T-cell (primary cell): ENCODE measurements around the gene P2RX3. TPM values are rescaled to one million over a fixed set of nuclear protein-coding genes. Genes with fewer than 3 reads are reported as not detected.
A peak's percentile ranks its signal among the peaks of the same experiment; 100 is the strongest.

Source experiments
- ATAC-seq, 4 experiments: fragments of 200-7000 bp in 3 of 4; fragments of 150-1000 bp in 1 of 4; cut with Tn5 transposase; replicated peaks in 1 of 4; 1 replicate in 3 of 4; 2 replicates in 1 of 4; pipeline ENCODE4 v1.10.0; 2021; ENCODE audit warnings: moderate library complexity in 3 of 4, mild to moderate bottlenecking in 2 of 4, moderate number of reproducible peaks in 1 of 4
- CTCF ChIA-PET, 2 donors: fragments of 300-600 bp; sonication (Branson Sonifier 250); formaldehyde crosslinking; loops; one replicate each; lab custom pipeline; 2022; ENCODE audit warnings: antibody characterized with exemption in 2 of 2; lab: Charles Lee
- POLR2A ChIA-PET, 2 donors: fragments of 300-600 bp; sonication (Branson Sonifier 250); formaldehyde crosslinking; loops; one replicate each; lab custom pipeline; 2022; ENCODE audit warnings: antibody characterized with exemption in 2 of 2; lab: Charles Lee
- DNase-seq, 35 experiments: peaks; one replicate each; pipeline versions ENCODE4 v3.0.0 to v3.0.0-alpha.2; 2013 to 2023
- H3K27ac ChIP-seq: one replicate; pipeline ENCODE4 v1.5.1; 2013; ENCODE audit warnings: low read length
- H3K27me3 ChIP-seq, 2 experiments: replicated peaks in 1 of 2; 1 replicate in 1 of 2; 2 replicates in 1 of 2; pipeline versions ENCODE4 v1.6.1 to v1.7.0; 2013; ENCODE audit warnings: low read length in 1 of 2, mixed read lengths in 1 of 2; ENCODE audit not compliant: control insufficient read depth in 2 of 2, insufficient read depth in 2 of 2; ENCODE audit errors: extremely low read depth in 1 of 2
- H3K36me3 ChIP-seq, 2 donors: 1 replicate in 1 of 2; 2 replicates in 1 of 2; pipeline versions ENCODE4 v1.6.1 to v1.7.0; 2013; ENCODE audit warnings: low read length in 1 of 2; ENCODE audit not compliant: control insufficient read depth in 2 of 2, insufficient read depth in 1 of 2; ENCODE audit errors: extremely low read depth in 1 of 2
- H3K4me1 ChIP-seq, 2 experiments: 1 replicate in 1 of 2; 2 replicates in 1 of 2; pipeline versions ENCODE4 v1.6.1 to v1.7.0; 2013; ENCODE audit warnings: low read length in 2 of 2, mixed read lengths in 1 of 2; ENCODE audit not compliant: insufficient read depth in 2 of 2, control insufficient read depth in 1 of 2; ENCODE audit errors: extremely low read depth in 1 of 2
- H3K4me3 ChIP-seq, 2 donors: 1 replicate in 1 of 2; 2 replicates in 1 of 2; pipeline versions ENCODE4 v1.5.1 to v1.7.0; 2013; ENCODE audit warnings: mild to moderate bottlenecking in 2 of 2, low read length in 1 of 2, moderate library complexity in 1 of 2; ENCODE audit not compliant: control insufficient read depth in 1 of 2; ENCODE audit errors: extremely low read depth in 1 of 2
- H3K9me3 ChIP-seq: 2 replicates; pipeline ENCODE4 v1.7.0; 2013
- H3K27ac Mint-ChIP-seq, 2 donors: one replicate each; pipeline ENCODE4 v1.8.0; 2020 to 2021; ENCODE audit warnings: mild to moderate bottlenecking in 2 of 2, mixed read lengths in 2 of 2
- H3K27me3 Mint-ChIP-seq, 2 donors: one replicate each; pipeline ENCODE4 v1.8.0; 2021 to 2022; ENCODE audit warnings: mixed read lengths in 2 of 2
- H3K36me3 Mint-ChIP-seq: one replicate; pipeline ENCODE4 v1.8.0; 2021; ENCODE audit warnings: mixed read lengths
- H3K4me1 Mint-ChIP-seq, 3 donors: one replicate each; pipeline ENCODE4 v1.8.0; 2020 to 2022; ENCODE audit warnings: mixed read lengths in 3 of 3, mild to moderate bottlenecking in 1 of 3
- H3K4me3 Mint-ChIP-seq, 3 donors: one replicate each; pipeline ENCODE4 v1.8.0; 2020 to 2022; ENCODE audit warnings: mild to moderate bottlenecking in 3 of 3, mixed read lengths in 3 of 3, moderate library complexity in 3 of 3
- H3K9me3 Mint-ChIP-seq, 3 donors: one replicate each; pipeline ENCODE4 v1.8.0; 2020 to 2022; ENCODE audit warnings: mixed read lengths in 3 of 3
- WGBS: methylation state at CpG from one replicate; pipeline ENCODE4 v1.1.5; 2013; ENCODE audit warnings: missing lambda C conversion rate; ENCODE audit not compliant: insufficient coverage; 5-methylcytosine and 5-hydroxymethylcytosine counted together
- total RNA-seq, 35 experiments: library from RNA in 6 of 35; stranded (reverse) in 6 of 35; fragments of 120-200 nt in 1 of 35; gene quantifications; one replicate each; pipeline versions ENCODE4 v1.2.1 to v1.2.4 and lab custom pipeline; 2013 to 2026

Gene P2RX3
- total RNA-seq, 5 donors from 2014 or later (not counting 1 experiment from before 2014, with no cell fraction given): not detected

GRCh38 chr11:57349491-57350274 lies 11.5 kb downstream of the P2RX3 start:
- CTCF ChIA-PET: interaction anchor here (0.6 to 1.3 kb wide), 7 partner anchors 13 to 1220 kb away, joined by 3 to 4 read pairs (median 4); no protein-coding TSS in a partner anchor
- H3K4me3 ChIP-seq: no peak overlapping the region
- H3K27me3 Mint-ChIP-seq: peaks cover 6 to 9% of the 10 kb centered on the region in 2 donors
- no peak overlapping the region for H3K4me3 Mint-ChIP-seq
- H3K9me3 ChIP-seq: no peaks in the 10 kb centered on the region
- peaks cover 0 to 11% of the 10 kb centered on the region in 2 experiments for H3K4me1 ChIP-seq
- no peaks in the 10 kb centered on the region for H3K36me3 ChIP-seq
- no peaks in the 10 kb centered on the region for H3K36me3 Mint-ChIP-seq
- H3K27ac ChIP-seq: no peak overlapping the region
- WGBS: 29% methylated on average over 26 of the region's 31 CpGs
- DNase-seq (peak in 31 of 35 experiments; percentile 11 to 75 (median 46)), ATAC-seq (peak in 3 of 4 experiments; percentile 44 to 64 (median 56))
- peaks cover 0 to 6% (median 0%) of the 10 kb centered on the region in 3 donors for H3K9me3 Mint-ChIP-seq
- POLR2A ChIA-PET: no interaction called here
- peaks cover 0 to 18% of the 10 kb centered on the region in 2 experiments for H3K27me3 ChIP-seq
- no peak overlapping the region for H3K27ac Mint-ChIP-seq
- H3K4me1 Mint-ChIP-seq: peaks cover 0 to 5% (median 5%) of the 10 kb centered on the region in 3 donors

- POLR2A ChIA-PET: no interaction called here
- peaks cover 0 to 5% of the 10 kb centered on the region in 2 experiments for H3K4me1 ChIP-seq
- CTCF ChIA-PET: interaction anchor here in 1 of 2 donors (0.6 to 1.1 kb wide), 3 partner anchors 12 to 140 kb away, joined by 3 read pairs; no protein-coding TSS in a partner anchor
- DNase-seq: no peak
- peaks cover 0 to 3% (median 3%) of the 10 kb centered on the region in 3 donors for H3K4me1 Mint-ChIP-seq
- no peaks in the 10 kb centered on the region for H3K9me3 ChIP-seq
- H3K4me3 ChIP-seq: no peak overlapping the region
- no peaks in the 10 kb centered on the region for H3K36me3 Mint-ChIP-seq
- no peak overlapping the region for H3K27ac Mint-ChIP-seq
- ATAC-seq: no peak
- H3K4me3 Mint-ChIP-seq: no peak overlapping the region
- no peak overlapping the region for H3K27ac ChIP-seq
- peaks cover 0 to 19% of the 10 kb centered on the region in 2 experiments for H3K27me3 ChIP-seq
- no CpG with 5 or more reads among the region's 5 CpGs for WGBS
- H3K36me3 ChIP-seq: no peaks in the 10 kb centered on the region
- H3K9me3 Mint-ChIP-seq: peaks cover 0 to 6% (median 0%) of the 10 kb centered on the region in 3 donors
- H3K27me3 Mint-ChIP-seq: peaks cover 8 to 11% of the 10 kb centered on the region in 2 donors
Observed at GRCh38 chr11:57353036-57353435, 14.9 kb downstream of the P2RX3 start.

GRCh38 chr11:57353446-57353845 lies 15.3 kb downstream of the P2RX3 start:
- H3K27me3 Mint-ChIP-seq: peaks cover 8 to 11% of the 10 kb centered on the region in 2 donors
- H3K4me3 Mint-ChIP-seq: no peak overlapping the region
- peaks cover 0 to 3% (median 3%) of the 10 kb centered on the region in 3 donors for H3K4me1 Mint-ChIP-seq
- Histone ChIP-seq H3K9me3 (no peaks in the 10 kb centered on the region), H3K4me1 (peaks cover 0 to 5% of the 10 kb centered on the region in 2 experiments), H3K27me3 (peaks cover 0 to 19% of the 10 kb centered on the region in 2 experiments), H3K4me3 (no peak overlapping the region), H3K27ac (no peak overlapping the region), H3K36me3 (no peaks in the 10 kb centered on the region)
- ChIA-PET POLR2A (interaction anchor here in 1 of 2 donors (0.5 to 0.6 kb wide), 2 partner anchors 17 to 139 kb away, joined by 3 to 5 read pairs; no protein-coding TSS in a partner anchor), CTCF (interaction anchor here (0.6 to 1.1 kb wide), 5 partner anchors 12 to 510 kb away, joined by 3 to 5 read pairs (median 3); no protein-coding TSS in a partner anchor)
- 93% methylated on average over 3 of the region's 4 CpGs for WGBS
- no peak for DNase-seq
- H3K36me3 Mint-ChIP-seq: no peaks in the 10 kb centered on the region
- H3K9me3 Mint-ChIP-seq: peaks cover 0 to 6% (median 0%) of the 10 kb centered on the region in 3 donors
- no peak overlapping the region for H3K27ac Mint-ChIP-seq
- ATAC-seq: no peak

GRCh38 chr11:57353852-57354251 lies 15.7 kb downstream of the P2RX3 start:
- POLR2A ChIA-PET: interaction anchor here in 1 of 2 donors (0.5 to 0.6 kb wide), 2 partner anchors 17 to 139 kb away, joined by 3 to 5 read pairs; no protein-coding TSS in a partner anchor

GRCh38 chr11:57354699-57355098 lies 16.5 kb downstream of the P2RX3 start:
- peaks cover 0 to 4% of the 10 kb centered on the region in 2 experiments for H3K4me1 ChIP-seq
- DNase-seq (no peak), ATAC-seq (no peak)
- no peaks in the 10 kb centered on the region for H3K36me3 ChIP-seq
- Mint-ChIP-seq H3K36me3 (no peaks in the 10 kb centered on the region), H3K4me3 (no peak overlapping the region), H3K4me1 (peaks cover 0 to 3% (median 3%) of the 10 kb centered on the region in 3 donors), H3K27ac (no peak overlapping the region), H3K9me3 (peaks cover 0 to 6% (median 0%) of the 10 kb centered on the region in 3 donors), H3K27me3 (peaks cover 8 to 11% of the 10 kb centered on the region in 2 donors)
- no peaks in the 10 kb centered on the region for H3K9me3 ChIP-seq
- H3K27me3 ChIP-seq: peaks cover 0 to 17% of the 10 kb centered on the region in 2 experiments
- 49% methylated on average over 6 of the region's 6 CpGs for WGBS
- H3K4me3 ChIP-seq: no peak overlapping the region
- POLR2A ChIA-PET: no interaction called here
- CTCF ChIA-PET: no interaction called here
- H3K27ac ChIP-seq: no peak overlapping the region

More at GRCh38 chr11:57353852-57354251, 15.7 kb downstream of the P2RX3 start:
- no peak overlapping the region for H3K27ac ChIP-seq
- Mint-ChIP-seq H3K36me3 (no peaks in the 10 kb centered on the region), H3K4me3 (no peak overlapping the region), H3K9me3 (peaks cover 0 to 6% (median 0%) of the 10 kb centered on the region in 3 donors), H3K27me3 (peaks cover 8 to 11% of the 10 kb centered on the region in 2 donors), H3K4me1 (peaks cover 0 to 3% (median 3%) of the 10 kb centered on the region in 3 donors), H3K27ac (no peak overlapping the region)
- DNase-seq (no peak), ATAC-seq (no peak)
- peaks cover 0 to 5% of the 10 kb centered on the region in 2 experiments for H3K4me1 ChIP-seq
- CTCF ChIA-PET: interaction anchor here (0.6 to 1.1 kb wide), 4 partner anchors 130 to 510 kb away, joined by 3 to 5 read pairs (median 4); no protein-coding TSS in a partner anchor
- no peak overlapping the region for H3K4me3 ChIP-seq
- no peaks in the 10 kb centered on the region for H3K36me3 ChIP-seq
- WGBS: 79% methylated on average over 2 of the region's 4 CpGs
- H3K27me3 ChIP-seq: peaks cover 0 to 19% of the 10 kb centered on the region in 2 experiments
- no peaks in the 10 kb centered on the region for H3K9me3 ChIP-seq

GRCh38 chr11:57356268-57356667 lies 18.1 kb downstream of the P2RX3 start:
- Mint-ChIP-seq H3K36me3 (no peaks in the 10 kb centered on the region), H3K4me1 (no peaks in the 10 kb centered on the region), H3K4me3 (no peak overlapping the region), H3K27ac (no peak overlapping the region), H3K27me3 (peaks cover 8 to 13% of the 10 kb centered on the region in 2 donors), H3K9me3 (peaks cover 0 to 4% (median under 1%) of the 10 kb centered on the region in 3 donors)
- Histone ChIP-seq H3K36me3 (no peaks in the 10 kb centered on the region), H3K4me1 (no peaks in the 10 kb centered on the region), H3K9me3 (no peaks in the 10 kb centered on the region), H3K27ac (no peak overlapping the region), H3K27me3 (peaks cover 0 to 10% of the 10 kb centered on the region in 2 experiments), H3K4me3 (no peak overlapping the region)
- WGBS: 46% methylated on average over 7 of the region's 9 CpGs
- DNase-seq (no peak), ATAC-seq (no peak)
- ChIA-PET CTCF (interaction anchor here in 1 of 2 donors (0.5 kb wide), 1 partner anchor 488 kb away, joined by 4 read pairs; no protein-coding TSS in a partner anchor), POLR2A (no interaction called here)
